ENCODE results near the gene ATP6V1F. TPM values are rescaled to one million over a fixed set of nuclear protein-coding genes. Genes with fewer than 3 reads are reported as not detected.
A peak's percentile ranks its signal among the peaks of the same experiment; 100 is the strongest.

ATP6V1F gene
- total RNA-seq, 2 experiments from 2014 or later: 109 to 159 TPM

- Mint-ChIP-seq H3K36me3 (ENCODE audit: low read depth) (no peaks in the 10 kb centered on the region), H3K9me3 (ENCODE audit: low read depth) (no peaks in the 10 kb centered on the region), H3K27ac (no peak overlapping the region), H3K4me3 (no peak overlapping the region), H3K27me3 (peaks cover under 1% of the 10 kb centered on the region), H3K4me1 (peaks cover under 1% of the 10 kb centered on the region)
- CTCF ChIA-PET: interaction anchor here (1.3 to 2.5 kb wide), 2 partner anchors 11 to 47 kb away, joined by 3 to 9 read pairs; no protein-coding TSS in a partner anchor
- ATAC-seq (no peak), DNase-seq (no peak)
- intact Hi-C loops (cut with DNase I, micrococcal nuclease): no loop called here
- POLR2A ChIA-PET: no interaction called here
Observed at GRCh38 chr7:128836729-128837348, 25.8 kb upstream of the ATP6V1F start.

GRCh38 chr7:128837521-128837921 lies 25.1 kb upstream of the ATP6V1F start:
- H3K9me3 Mint-ChIP-seq (ENCODE audit: low read depth): no peaks in the 10 kb centered on the region
- ATAC-seq: no peak
- no peaks in the 10 kb centered on the region for H3K4me1 Mint-ChIP-seq
- H3K4me3 Mint-ChIP-seq: no peak overlapping the region
- no peaks in the 10 kb centered on the region for H3K27me3 Mint-ChIP-seq
- H3K36me3 Mint-ChIP-seq (ENCODE audit: low read depth): no peaks in the 10 kb centered on the region
- ChIA-PET POLR2A (no interaction called here), CTCF (no interaction called here)
- no peak for DNase-seq
- no peak overlapping the region for H3K27ac Mint-ChIP-seq
- intact Hi-C loops (cut with DNase I, micrococcal nuclease): no loop called here

- Mint-ChIP-seq H3K4me1 (no peaks in the 10 kb centered on the region), H3K36me3 (ENCODE audit: low read depth) (no peaks in the 10 kb centered on the region), H3K27me3 (no peaks in the 10 kb centered on the region), H3K27ac (no peak overlapping the region), H3K9me3 (ENCODE audit: low read depth) (no peaks in the 10 kb centered on the region), H3K4me3 (no peak overlapping the region)
- peak; percentile 1 for DNase-seq
- ChIA-PET POLR2A (no interaction called here), CTCF (no interaction called here)
- intact Hi-C loops (cut with DNase I, micrococcal nuclease): no loop called here
- no peak for ATAC-seq
Observed at GRCh38 chr7:128838109-128838779, 24.4 kb upstream of the ATP6V1F start.

GRCh38 chr7:128838981-128839731 lies 23.5 kb upstream of the ATP6V1F start:
- ChIA-PET POLR2A (no interaction called here), CTCF (interaction anchor here (0.6 to 0.7 kb wide), 2 partner anchors 44 to 251 kb away, joined by 3 to 4 read pairs; no protein-coding TSS in a partner anchor)
- Mint-ChIP-seq H3K4me1 (no peaks in the 10 kb centered on the region), H3K27ac (no peak overlapping the region), H3K36me3 (ENCODE audit: low read depth) (no peaks in the 10 kb centered on the region), H3K9me3 (ENCODE audit: low read depth) (no peaks in the 10 kb centered on the region), H3K4me3 (no peak overlapping the region), H3K27me3 (no peaks in the 10 kb centered on the region)
- no peak for ATAC-seq
- intact Hi-C loops (cut with DNase I, micrococcal nuclease): no loop called here
- DNase-seq: no peak

- POLR2A ChIA-PET: no interaction called here
- intact Hi-C loops (cut with DNase I, micrococcal nuclease): no loop called here
- CTCF ChIA-PET: interaction anchor here (0.6 to 1.1 kb wide), 3 partner anchors 43 to 255 kb away, joined by 3 to 4 read pairs (median 4); no protein-coding TSS in a partner anchor
Observed at GRCh38 chr7:128839751-128840177, 22.9 kb upstream of the ATP6V1F start.

GRCh38 chr7:128840326-128841170 lies 22.1 kb upstream of the ATP6V1F start:
- H3K9me3 Mint-ChIP-seq (ENCODE audit: low read depth): no peaks in the 10 kb centered on the region
- no peak overlapping the region for H3K4me3 Mint-ChIP-seq
- H3K4me1 Mint-ChIP-seq: no peaks in the 10 kb centered on the region
- H3K27me3 Mint-ChIP-seq: no peaks in the 10 kb centered on the region
- ChIA-PET CTCF (interaction anchor here (0.7 to 2.0 kb wide), 4 partner anchors 43 to 254 kb away, joined by 3 to 10 read pairs (median 4); no protein-coding TSS in a partner anchor), POLR2A (no interaction called here)
- intact Hi-C loops (cut with DNase I, micrococcal nuclease): no loop called here
- DNase-seq: no peak
- ATAC-seq: no peak
- H3K36me3 Mint-ChIP-seq (ENCODE audit: low read depth): no peaks in the 10 kb centered on the region
- no peak overlapping the region for H3K27ac Mint-ChIP-seq

More at GRCh38 chr7:128839751-128840177, 22.9 kb upstream of the ATP6V1F start:
- Mint-ChIP-seq H3K9me3 (ENCODE audit: low read depth) (no peaks in the 10 kb centered on the region), H3K36me3 (ENCODE audit: low read depth) (no peaks in the 10 kb centered on the region), H3K27me3 (no peaks in the 10 kb centered on the region), H3K4me1 (no peaks in the 10 kb centered on the region), H3K27ac (no peak overlapping the region), H3K4me3 (no peak overlapping the region)
- no peak for ATAC-seq
- DNase-seq: no peak

GRCh38 chr7:128841171-128841690 lies 21.4 kb upstream of the ATP6V1F start:
- no peak overlapping the region for H3K4me3 Mint-ChIP-seq
- no peak for ATAC-seq
- H3K4me1 Mint-ChIP-seq: no peaks in the 10 kb centered on the region
- ChIA-PET CTCF (interaction anchor here (0.9 to 2.0 kb wide), 3 partner anchors 42 to 250 kb away, joined by 3 to 10 read pairs (median 3); no protein-coding TSS in a partner anchor), POLR2A (no interaction called here)
- no peaks in the 10 kb centered on the region for H3K36me3 Mint-ChIP-seq (ENCODE audit: low read depth)
- H3K9me3 Mint-ChIP-seq (ENCODE audit: low read depth): no peaks in the 10 kb centered on the region
- DNase-seq: no peak
- no peaks in the 10 kb centered on the region for H3K27me3 Mint-ChIP-seq
- no peak overlapping the region for H3K27ac Mint-ChIP-seq
- intact Hi-C loops (cut with DNase I, micrococcal nuclease): no loop called here

GRCh38 chr7:128841921-128842673 lies 20.6 kb upstream of the ATP6V1F start:
- ChIA-PET CTCF (interaction anchor here (1.0 to 2.0 kb wide), 4 partner anchors 9 to 249 kb away, joined by 3 to 10 read pairs (median 8); partner anchors contain the start of gene ATP6V1F), POLR2A (no interaction called here)
- no peaks in the 10 kb centered on the region for H3K36me3 Mint-ChIP-seq (ENCODE audit: low read depth)
- DNase-seq (peak; percentile 80), ATAC-seq (peak; percentile 79)
- no peak overlapping the region for H3K4me3 Mint-ChIP-seq
- intact Hi-C loops (cut with DNase I, micrococcal nuclease): loop anchor here in 1 of 2 experiments (1.0 kb wide), 2 partner anchors 41 to 249 kb away; no protein-coding TSS in a partner anchor
- no peaks in the 10 kb centered on the region for H3K27me3 Mint-ChIP-seq
- no peaks in the 10 kb centered on the region for H3K9me3 Mint-ChIP-seq (ENCODE audit: low read depth)
- H3K4me1 Mint-ChIP-seq: no peaks in the 10 kb centered on the region
- H3K27ac Mint-ChIP-seq: no peak overlapping the region

- Mint-ChIP-seq H3K9me3 (ENCODE audit: low read depth) (no peaks in the 10 kb centered on the region), H3K36me3 (ENCODE audit: low read depth) (no peaks in the 10 kb centered on the region), H3K4me3 (no peak overlapping the region), H3K27ac (no peak overlapping the region), H3K4me1 (no peaks in the 10 kb centered on the region), H3K27me3 (no peaks in the 10 kb centered on the region)
- no peak for DNase-seq
- intact Hi-C loops (cut with DNase I, micrococcal nuclease): loop anchor here in 1 of 2 experiments (1.0 kb wide), 2 partner anchors 40 to 248 kb away; no protein-coding TSS in a partner anchor
- CTCF ChIA-PET: interaction anchor here (1.4 to 2.0 kb wide), 3 partner anchors 10 to 40 kb away, joined by 6 to 10 read pairs (median 10); partner anchors contain the start of gene ATP6V1F
- POLR2A ChIA-PET: no interaction called here
- no peak for ATAC-seq
Observed at GRCh38 chr7:128842674-128843641, 19.7 kb upstream of the ATP6V1F start.

All from activated CD4-positive, alpha-beta T cell treated with anti-CD3 and anti-CD28 coated beads for 36 hours (primary cell).